Epidermal melanocyte (primary cell): ENCODE measurements around the gene COQ10A.

Source experiments
- DNase-seq: peaks from one replicate; pipeline ENCODE4 v3.0.0; 2011; ENCODE audit warnings: low spot score; ENCODE audit not compliant: insufficient read length

Gene COQ10A

DNA sequence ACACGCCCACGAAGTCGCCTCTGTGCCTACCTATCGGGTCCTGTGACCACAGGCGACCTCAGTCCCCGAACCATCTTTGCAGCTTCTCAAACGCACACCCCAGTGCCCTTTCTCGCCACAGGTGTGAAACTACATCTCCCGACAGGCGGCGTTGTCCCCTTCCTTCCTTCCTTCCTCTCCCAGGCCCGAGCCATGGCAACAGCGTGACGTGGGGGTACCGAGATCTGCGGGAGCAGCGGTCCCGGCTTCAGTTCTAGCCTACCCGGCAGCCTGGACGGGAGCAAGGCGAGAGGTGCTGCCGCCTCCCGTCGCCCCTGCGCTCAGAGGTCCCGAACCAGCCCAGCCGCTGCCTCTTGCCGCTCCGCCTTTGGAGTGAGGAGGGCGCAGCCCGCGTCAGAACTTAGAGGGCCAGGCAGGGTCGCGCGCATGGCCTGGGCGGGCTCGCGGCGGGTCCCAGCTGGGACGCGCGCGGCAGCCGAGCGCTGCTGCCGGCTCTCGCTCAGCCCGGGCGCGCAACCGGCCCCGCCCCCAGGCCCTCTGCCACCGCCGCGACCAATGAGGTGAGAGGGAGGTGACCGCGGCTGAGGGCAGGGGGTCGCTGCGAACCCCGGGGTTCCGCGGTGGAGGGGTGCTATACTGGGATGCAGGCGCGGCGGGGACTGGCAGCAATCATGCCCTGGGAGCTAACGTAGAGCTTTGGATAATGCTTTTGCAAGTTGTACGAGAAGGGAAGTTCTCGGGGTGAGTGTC is at the start of gene COQ10A:
Gene COQ10A, plus strand, starts transcription at position 250 of the 750 bp plus-strand sequence. Its CDS starts 177 bp downstream, at position 427.
- DNase-seq: peak; percentile 91

DNA sequence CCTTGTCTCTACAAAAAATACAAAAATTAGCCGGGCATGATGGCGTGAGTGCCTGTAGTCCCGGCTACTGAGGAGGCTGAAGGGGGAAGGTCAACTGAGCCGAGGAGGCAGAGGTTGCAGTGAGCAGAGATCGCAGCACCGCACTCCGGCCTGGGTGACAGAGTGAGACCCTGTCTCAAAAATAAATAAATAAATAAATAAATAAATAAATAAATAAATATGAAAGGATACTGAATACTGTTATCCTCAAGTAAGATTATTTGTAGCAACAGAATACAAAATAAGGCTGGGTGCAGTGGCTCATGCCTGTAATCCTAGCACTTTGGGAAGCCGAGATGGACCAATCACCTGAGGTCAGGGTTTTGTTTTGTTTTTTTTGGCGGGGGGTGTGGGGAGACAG is 46.9 kb upstream of the COQ10A start:
- DNase-seq: no peak

DNA sequence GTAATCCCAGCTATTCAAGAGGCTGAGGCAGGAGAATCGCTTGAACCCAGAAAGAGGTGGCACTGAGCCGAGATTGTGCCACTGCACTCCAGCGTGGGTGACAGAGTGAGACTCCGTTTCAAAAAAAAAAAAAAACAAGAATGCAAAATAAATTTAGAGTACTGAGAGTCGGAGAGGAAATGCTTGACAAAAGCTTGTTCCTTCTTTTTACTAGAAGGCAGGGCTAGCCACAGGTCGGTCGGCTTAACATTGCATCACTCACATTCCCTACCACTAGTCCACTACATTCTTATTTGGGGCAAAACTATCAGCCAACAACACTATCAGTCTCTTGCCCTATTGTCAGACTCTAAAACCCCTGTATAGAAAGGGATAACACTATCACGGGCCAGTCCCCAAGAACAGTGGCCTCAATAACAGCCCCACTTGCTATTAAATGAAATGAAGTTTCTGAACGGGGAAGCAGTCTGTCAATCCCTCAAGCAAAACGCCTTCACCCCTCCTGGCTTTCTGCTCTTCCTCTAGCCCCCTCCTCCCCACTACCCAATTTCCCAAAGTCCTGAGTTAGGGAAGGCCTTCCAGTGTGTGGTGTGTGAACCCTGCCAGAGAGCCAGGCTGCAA is 46.0 kb upstream of the COQ10A start:
- DNase-seq: peak; percentile 31

DNA sequence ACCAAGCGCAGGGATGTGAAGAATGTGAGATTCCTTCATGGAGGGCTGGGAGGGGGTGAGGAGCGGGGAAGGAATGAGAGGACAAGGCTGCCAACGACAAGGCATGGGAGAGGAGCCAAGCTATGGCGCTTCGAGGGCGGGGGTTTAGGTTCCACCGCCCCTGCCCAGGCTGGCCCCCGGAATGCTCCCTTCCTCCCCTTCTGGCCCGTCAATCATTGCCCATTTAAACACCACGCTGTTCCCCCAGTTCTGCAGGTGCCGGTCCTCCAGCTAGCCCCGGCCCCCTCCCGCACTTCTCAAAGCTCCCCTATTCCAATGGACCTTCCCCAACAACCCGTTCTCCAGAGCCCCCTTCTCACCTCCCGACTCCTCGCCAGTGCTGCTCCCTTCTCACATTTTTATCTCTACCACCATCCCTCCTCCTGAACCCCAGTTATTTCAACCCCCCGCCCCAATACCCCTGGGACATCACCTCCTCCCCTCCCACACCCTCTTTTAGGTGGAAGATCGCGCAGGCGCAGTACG is 45.4 kb upstream of the COQ10A start:
- peak; percentile 80 for DNase-seq

DNA sequence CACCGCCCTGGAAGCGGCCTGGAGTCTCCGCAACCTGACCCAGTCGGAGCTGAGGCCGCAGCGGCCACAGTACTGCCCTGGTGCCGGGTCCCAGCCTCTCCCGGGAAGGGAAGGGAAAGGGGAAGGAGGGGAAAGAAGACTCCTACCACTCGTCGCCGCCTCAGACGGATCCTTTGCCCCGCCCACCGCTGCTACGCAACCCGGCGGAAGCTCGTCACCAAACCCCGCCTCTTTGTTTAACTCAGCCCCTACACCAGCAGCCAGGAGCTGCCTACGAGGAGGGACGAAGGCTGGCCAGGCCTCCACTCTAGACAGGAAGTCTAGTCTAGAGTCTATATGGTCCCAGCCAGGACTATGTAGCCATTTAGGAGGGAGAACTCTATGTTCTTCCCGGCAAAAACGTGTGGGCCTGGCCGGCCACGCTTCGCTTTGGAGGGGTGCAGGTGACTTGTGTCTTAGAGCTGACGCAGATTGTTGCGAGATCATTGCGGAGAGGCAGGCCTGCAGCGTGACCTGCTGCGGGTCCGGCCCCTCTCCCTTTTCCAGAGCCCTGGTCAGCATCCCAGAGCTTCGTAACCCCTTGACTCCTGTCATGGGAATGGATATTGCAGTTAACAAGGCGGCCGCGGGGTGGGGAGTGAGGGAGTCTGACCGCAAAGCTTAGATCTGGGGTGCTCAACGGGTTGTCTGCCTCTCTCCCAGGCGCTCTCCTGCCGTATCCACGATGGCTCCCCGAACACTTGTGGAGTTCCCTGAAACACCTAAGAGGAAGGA is 44.8 kb upstream of the COQ10A start, which contains the start of gene RNF41:
Gene RNF41, minus strand, starts transcription at position 166 of the 774 bp plus-strand sequence. CDS start 7,875 bp downstream, outside the sequence.
- peak; percentile 97 for DNase-seq

GRCh38 chr12:56222531-56222895 is 44.2 kb upstream of the COQ10A start:
- peak; percentile 8 for DNase-seq

GRCh38 chr12:56223571-56224101 is 43.1 kb upstream of the COQ10A start:
- DNase-seq: no peak

GRCh38 chr12:56224102-56224701 is 42.5 kb upstream of the COQ10A start, which contains the start of gene NABP2:
Gene NABP2 (plus strand): TSS chr12:56224342. CDS start chr12:56224857, 515 bp downstream.
- DNase-seq: peak; percentile 98

- no peak for DNase-seq
Measured at GRCh38 chr12:56224954-56225353, 41.8 kb upstream of the COQ10A start.

DNA sequence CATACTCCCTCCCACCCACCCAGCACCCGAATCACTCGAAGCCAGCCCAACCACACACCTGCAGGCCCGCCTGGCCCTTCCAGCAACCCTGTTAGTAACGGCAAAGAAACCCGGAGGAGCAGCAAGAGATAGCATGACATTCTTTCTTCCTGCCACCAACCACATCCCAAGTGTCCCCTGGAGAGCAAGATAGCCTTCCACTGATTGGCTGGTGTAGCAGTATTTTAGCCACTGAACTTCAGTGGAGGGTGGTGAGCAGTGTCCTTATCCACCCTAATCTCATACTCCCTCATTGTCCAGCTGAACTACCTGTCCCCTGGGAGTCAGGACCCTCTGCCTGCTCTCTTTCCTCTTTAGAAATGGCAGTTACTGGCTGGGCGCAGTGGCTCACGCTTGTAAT is 37.7 kb upstream of the COQ10A start:
- no peak for DNase-seq

- no peak for DNase-seq
Measured at GRCh38 chr12:56229916-56230431, 36.8 kb upstream of the COQ10A start, which contains the start of gene SLC39A5. Gene SLC39A5 (plus strand): TSS chr12:56230051. CDS start chr12:56231275, 1,224 bp downstream.

- no peak for DNase-seq
Measured at GRCh38 chr12:56230432-56231183, 36.1 kb upstream of the COQ10A start.

GRCh38 chr12:56231184-56231582 is 35.6 kb upstream of the COQ10A start:
- DNase-seq: no peak

GRCh38 chr12:56234746-56235436 is 31.9 kb upstream of the COQ10A start:
- DNase-seq: no peak

DNA sequence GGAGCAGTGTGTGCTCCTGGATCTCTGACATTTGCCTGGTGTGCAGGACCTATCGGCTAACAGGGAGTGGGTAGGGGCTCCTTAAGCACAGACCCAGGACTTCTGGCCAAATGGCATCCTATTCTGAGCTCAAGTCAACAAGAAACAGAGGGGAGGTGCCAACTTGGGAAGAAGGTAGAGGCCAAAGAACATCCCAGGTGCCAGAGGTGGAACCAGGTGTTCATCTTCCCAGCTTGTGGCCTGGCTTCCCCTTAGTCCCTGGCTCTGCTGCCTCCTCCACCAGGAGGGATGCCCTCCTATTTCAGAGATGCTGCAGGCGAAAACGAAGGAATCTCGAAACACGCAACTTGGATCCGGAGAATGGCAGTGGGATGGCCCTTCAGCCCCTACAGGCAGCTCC is 30.7 kb upstream of the COQ10A start:
- no peak for DNase-seq

DNA sequence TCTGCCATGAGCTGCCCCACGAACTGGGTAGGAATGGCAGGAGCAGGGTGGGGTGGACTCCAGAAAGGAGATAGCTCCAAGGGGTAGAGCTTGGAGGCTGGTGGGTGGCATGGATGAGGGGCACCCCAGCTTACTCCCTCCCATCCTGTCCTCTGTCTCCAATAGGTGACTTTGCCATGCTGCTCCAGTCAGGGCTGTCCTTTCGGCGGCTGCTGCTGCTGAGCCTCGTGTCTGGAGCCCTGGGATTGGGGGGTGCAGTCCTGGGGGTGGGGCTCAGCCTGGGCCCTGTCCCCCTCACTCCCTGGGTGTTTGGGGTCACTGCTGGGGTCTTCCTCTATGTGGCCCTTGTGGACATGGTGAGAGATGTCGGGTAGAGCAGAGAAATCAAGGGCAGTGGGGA is 29.8 kb upstream of the COQ10A start:
- DNase-seq: no peak

GRCh38 chr12:56237552-56237951 is 29.2 kb upstream of the COQ10A start:
- DNase-seq: no peak

- DNase-seq: peak; percentile 15
Measured at GRCh38 chr12:56241424-56242303, 25.1 kb upstream of the COQ10A start.
